GM12875 (cell line): ENCODE measurements around the gene FOSL2.

Experiments
- H3K4me3 ChIP-seq: one replicate; pipeline ENCODE4 v1.5.1; 2011; ENCODE audit warnings: low read depth, low read length, control low read depth
- TF ChIP-seq, protein P1 (sequence below): IDR thresholded peaks from 2 replicates; pipeline ENCODE4 v1.5.1; 2011; ENCODE audit warnings: low read depth, mild to moderate bottlenecking, control low read depth, inconsistent platforms, low read length, moderate library complexity, borderline replicate concordance; ENCODE audit not compliant: insufficient read depth

Gene FOSL2

DNA sequence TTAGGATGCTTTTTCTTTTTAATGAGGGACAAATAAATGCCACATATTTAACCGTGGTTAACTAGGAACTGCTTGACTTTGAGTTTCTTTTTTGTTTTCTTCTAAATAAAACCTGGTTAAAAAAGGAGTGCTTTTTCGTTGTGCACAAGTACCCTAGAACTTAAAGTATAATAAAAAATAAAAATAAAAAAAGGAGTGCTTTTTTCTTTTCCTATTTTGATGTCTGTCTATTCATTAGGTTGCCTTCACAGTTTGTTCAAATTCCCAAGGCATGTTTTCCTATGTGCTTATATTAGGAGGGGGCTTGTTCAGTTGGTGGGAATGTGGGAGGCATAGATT is 4.4 kb downstream of the FOSL2 start:
- H3K4me3 ChIP-seq: no peak overlapping the region
- TF ChIP-seq, protein P1, sequence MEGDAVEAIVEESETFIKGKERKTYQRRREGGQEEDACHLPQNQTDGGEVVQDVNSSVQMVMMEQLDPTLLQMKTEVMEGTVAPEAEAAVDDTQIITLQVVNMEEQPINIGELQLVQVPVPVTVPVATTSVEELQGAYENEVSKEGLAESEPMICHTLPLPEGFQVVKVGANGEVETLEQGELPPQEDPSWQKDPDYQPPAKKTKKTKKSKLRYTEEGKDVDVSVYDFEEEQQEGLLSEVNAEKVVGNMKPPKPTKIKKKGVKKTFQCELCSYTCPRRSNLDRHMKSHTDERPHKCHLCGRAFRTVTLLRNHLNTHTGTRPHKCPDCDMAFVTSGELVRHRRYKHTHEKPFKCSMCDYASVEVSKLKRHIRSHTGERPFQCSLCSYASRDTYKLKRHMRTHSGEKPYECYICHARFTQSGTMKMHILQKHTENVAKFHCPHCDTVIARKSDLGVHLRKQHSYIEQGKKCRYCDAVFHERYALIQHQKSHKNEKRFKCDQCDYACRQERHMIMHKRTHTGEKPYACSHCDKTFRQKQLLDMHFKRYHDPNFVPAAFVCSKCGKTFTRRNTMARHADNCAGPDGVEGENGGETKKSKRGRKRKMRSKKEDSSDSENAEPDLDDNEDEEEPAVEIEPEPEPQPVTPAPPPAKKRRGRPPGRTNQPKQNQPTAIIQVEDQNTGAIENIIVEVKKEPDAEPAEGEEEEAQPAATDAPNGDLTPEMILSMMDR: no peak

DNA sequence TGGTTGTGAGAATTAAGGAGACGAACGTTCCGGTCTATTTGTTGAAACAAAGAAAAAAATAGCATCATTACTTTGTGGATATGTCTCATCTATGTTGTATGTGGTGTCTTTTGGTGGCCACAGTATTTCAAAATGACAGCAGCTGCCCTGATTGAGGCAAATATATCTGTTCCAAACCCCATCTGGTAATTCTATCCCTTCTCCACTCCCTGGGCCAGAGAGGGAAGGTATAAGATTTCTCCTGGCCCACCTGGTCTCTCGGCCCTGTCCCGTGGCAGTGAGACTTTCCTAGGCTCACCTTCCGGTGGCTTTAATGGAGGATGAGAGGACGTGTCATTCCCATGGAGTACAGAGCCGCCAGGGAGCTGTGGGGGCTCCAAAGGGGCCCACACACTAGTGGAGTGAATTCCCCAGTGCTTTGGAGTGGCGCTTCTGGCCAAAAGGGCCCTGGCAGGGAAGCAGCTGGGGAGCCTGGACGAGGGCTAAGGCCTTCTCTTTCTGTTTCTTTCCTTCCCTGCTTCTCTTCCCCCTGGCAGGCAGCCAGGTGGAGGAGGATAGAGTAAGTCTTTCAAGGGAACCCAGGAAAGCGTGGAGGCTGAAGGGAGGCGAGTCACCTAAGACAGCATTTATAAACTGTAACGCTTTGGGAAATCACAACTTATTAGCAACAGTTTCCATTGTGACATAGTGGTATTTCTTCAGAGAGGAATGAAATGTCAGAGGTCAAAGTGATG is 5.6 kb downstream of the FOSL2 start:
- TF ChIP-seq, protein P1: no peak
- no peak overlapping the region for H3K4me3 ChIP-seq

DNA sequence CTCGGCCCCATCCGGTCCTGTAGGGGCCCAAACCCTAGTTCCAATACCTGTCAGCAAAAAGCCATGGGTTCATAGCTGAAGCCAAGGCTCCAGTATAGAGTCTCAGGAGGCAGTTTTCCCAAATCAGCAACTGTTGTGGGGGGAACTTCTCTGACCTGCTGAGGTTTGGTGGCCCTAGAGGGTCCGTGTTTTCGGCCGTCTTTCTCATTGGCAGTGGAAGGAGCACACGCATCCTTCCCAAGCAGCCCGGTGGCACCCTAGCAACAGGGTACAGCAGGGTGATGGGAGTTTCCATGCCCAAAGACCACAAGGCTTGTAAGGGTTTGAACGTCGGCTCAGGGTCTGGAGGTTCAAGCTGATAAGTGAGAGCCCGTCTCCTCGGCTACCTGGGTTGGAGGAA is 6.6 kb downstream of the FOSL2 start:
- no peak overlapping the region for H3K4me3 ChIP-seq
- TF ChIP-seq, protein P1: no peak

DNA sequence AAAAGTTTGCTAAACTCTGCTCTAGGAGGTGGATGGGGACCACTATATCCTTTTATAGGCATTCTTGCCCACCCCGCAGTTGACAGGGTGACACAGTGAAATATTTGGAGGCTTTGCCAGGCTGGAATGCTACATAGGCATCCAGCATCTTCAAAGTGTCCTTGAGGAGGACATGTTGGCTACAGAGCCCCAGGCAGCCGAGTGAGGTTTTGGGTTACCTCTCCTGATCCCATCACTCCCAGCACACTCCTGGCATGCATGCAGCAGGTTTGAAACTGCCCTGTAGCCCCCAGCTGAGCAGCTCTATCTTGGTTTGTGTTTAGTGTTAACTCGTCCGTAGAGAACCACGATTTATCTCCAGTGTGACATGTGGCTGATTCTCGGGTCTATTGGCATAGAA is 7.3 kb downstream of the FOSL2 start:
- no peak overlapping the region for H3K4me3 ChIP-seq
- TF ChIP-seq, protein P1: no peak

DNA sequence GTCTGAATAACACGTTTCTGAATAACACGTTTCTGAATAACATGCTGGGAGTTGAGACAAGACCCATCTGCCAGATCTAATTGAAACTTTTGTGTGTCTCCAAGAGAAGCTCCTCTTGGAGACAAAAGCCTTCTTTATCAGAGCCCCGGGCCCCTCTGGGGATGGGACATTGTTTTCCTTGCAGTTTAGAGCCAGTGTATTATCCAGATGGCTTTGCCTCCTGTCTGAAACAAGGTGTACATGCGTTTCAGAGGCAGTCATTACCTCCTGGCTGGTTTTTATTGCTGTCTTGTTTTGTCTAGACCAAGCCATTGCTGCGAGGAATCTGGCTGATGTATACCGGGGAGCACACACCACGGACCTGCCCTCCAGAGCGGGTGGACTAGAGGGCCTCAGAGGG is 7.8 kb downstream of the FOSL2 start:
- no peak overlapping the region for H3K4me3 ChIP-seq
- TF ChIP-seq, protein P1: no peak

DNA sequence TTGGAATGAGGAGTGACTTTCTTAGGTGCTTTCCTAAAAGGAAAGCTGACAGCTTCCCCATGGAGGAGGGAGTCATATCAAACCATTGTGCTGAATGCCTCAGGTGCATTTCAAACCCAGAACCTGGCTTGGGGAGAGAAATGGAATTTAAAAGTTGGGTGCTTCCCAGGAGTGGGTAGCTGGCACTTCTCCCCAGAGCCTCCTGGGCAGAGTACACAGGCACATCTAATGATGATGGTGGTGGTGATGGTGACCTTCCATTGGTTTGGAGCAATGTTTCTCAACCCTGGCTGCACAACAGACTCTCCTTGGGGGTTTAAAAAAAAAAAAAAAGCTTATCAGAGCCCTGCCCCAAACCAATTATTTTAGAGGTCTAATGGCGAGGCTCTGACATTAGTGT is 8.3 kb downstream of the FOSL2 start:
- no peak overlapping the region for H3K4me3 ChIP-seq

DNA sequence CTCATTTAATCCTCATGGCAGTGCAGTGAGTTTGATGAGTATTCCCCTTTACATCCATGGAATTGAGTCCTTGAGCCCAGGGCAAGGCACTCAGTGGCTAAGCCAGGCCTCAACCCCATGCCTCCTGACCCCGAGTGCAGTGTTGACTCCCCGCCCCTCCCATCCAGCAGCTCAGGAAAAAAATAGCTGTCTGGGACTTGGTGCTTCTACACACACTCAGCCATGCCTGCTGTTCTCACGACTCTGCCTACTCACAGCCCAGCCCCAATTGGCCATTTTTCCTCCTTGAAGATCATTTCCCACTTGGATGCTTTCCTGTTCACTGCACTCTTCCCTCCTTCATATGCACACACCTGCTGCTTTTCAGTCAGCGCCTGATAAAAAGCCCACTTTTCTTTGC is 8.8 kb downstream of the FOSL2 start:
- no peak overlapping the region for H3K4me3 ChIP-seq
- TF ChIP-seq, protein P1: no peak

More for the DNA sequence above, 8.3 kb downstream of the FOSL2 start:
- TF ChIP-seq, protein P1: no peak
